GM19043 (cell line): ENCODE measurements around the gene BOLL.
"Not testable (repeated sequence)": the region's sequence is repeated elsewhere in the genome, so short reads cannot be mapped to it uniquely, and the experiment has no call there.

Source experiments
- ATAC-seq: cut with Tn5 transposase; IDR thresholded peaks from one replicate; pipeline ENCODE4 v1.9.1; 2021; ENCODE audit warnings: low read depth; ENCODE audit not compliant: unreplicated experiment

BOLL gene

DNA sequence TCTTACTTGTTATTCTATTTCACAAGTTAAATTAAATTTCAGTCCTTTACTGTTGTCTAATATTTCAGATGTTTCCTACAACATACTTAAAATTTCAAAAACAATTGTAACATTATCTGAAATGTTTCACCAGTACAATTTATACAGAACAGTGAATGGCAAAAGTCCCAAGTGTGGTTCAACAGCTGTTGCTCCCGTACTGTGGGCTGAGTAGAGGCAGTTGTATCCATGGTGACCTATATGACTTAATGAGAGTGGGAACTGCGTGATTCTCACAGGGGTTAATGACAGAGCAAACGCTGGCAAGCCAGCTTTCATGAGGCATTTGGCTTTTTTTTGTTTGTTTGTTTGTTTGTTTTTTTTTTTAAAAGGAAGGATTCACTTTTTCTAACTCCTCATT is 13.9 kb upstream of the BOLL start:
- ATAC-seq, result no peak

DNA sequence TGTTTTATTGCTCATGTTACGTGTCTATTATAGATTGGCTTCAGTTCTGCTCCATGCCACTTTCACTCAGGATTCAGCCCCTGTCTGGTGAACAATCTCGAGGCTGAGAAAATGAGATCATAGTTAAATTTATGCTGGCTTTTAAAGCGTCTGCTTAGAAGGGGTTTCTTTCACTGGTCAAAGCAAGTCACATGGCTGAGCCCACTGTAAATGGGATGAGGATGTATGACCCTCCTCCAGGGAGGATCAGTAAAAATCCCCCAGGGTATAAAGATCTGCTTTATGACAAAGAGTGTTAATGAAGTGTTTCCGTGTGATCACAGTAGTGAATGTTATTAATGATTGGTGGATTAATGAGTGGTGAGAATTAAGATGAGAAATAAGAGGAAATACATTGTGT is 13.1 kb upstream of the BOLL start:
- no peak for ATAC-seq

DNA sequence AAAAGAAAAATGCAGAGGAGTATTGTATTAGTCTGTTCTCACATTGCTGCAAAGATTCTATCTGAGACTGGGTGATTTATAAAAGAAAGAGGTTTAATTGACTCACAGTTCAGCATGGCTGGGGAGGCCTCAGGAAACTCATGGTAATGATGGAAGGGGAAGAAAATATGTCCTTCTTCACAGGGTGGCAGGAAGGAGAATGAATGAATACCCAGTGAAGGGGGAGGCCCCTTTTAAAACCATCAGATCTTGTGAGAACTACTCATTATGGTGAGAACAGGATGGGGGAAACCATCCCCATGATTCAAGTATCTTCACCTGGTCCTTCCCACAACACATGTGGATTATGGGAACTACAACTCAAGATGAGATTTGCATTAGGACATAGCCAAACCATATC is 10.2 kb upstream of the BOLL start:
- no peak for ATAC-seq

DNA sequence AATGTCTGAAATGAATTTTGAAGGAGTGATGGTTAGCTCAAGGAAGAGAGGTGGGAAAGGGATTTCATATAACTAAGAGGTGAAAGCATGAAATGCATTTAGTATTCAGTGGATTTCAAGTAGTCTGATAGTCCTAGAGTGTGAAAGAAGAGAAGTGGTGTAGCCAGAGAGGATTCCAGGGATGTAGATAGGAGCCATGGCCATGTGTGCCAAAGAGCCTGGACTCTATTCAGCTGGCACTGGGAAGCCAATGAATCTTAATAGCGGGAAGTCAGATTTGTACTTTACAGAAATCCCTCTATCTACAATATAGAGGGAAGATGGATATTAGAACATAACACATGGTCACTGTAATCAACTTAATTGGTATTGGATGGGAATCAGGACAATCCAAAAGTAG is 8.3 kb upstream of the BOLL start:
- ATAC-seq, result no peak

DNA sequence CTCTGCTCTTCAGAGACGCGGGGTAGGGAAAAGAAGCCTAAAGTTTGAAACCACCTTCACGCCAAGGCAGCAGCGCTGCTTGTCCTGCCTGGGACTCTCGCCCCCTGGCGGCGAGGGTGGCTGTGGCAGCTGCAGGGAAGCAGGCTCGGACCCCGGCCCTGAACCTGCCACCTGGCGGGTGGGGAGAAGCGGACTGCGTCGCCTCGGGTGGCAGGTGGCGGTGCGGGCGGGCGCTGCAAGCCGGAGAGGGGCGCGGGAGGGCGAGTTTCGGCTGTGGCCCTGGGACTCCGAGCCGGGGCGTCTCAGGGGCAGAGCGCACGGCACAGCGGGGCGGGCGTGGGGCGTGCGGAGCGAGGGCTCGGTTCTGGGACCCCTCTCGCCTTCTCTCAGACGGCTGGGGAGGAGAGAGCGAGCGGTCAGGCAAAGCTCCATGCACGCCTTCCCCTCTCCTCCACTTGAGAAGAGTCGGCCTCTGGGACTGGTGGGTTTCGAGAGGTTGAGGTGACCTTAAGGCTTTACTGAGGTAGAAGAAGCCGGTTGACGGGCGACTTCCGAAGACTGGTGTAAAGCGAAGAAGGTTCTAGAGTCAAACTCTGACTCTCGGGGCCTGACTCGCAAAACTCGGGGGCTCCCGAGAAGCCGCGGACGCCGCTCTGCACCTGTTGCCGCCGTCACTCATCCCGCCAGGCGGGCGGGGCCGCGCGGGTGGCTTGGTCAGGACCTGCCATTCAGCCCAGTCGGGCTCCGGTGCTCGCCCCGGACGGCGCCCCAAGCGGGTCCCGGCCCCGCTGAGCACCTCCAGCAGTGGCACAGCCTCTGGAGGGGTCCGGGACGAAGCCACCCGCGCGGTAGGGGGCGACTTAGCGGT is 1.1 kb upstream of the BOLL start:
- peak; percentile 56 for ATAC-seq

DNA sequence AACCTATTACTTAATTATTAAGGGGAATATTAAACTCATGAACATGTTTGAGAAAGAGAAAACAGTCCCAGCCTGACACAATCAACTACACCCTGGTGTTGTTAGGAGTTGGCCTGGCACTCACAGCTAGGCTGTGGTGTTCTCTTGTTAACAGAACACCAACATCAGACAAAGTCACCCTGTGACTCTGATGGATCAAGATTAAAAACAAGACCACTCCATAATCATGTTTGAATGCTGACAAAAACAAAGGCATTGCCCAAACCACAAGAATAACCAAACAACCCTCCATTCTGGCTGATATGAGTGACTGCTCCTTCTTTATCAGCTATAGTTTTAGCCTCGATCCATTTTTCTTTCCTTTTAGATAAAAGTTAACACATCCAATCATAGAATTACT is 3.0 kb downstream of the BOLL start:
- no peak for ATAC-seq

DNA sequence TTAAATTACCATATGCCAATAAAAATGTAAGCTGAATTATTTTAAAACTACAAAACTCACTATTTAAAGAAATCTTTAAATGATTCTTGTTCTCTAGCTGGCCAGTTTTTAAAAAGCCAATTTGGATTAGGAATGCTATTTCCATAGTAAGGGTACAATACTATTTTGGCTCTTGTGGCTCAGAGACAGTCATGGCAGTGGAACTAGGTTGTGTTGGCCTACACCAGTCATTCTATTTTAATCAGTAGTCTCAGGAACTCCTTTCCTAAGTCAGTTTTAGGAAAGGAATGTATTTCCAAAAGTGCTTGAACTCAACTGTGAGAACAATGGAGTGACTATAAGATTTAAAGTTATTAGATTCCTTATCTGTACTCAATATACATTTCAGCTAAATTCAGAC is 5.9 kb downstream of the BOLL start:
- ATAC-seq, result no peak

DNA sequence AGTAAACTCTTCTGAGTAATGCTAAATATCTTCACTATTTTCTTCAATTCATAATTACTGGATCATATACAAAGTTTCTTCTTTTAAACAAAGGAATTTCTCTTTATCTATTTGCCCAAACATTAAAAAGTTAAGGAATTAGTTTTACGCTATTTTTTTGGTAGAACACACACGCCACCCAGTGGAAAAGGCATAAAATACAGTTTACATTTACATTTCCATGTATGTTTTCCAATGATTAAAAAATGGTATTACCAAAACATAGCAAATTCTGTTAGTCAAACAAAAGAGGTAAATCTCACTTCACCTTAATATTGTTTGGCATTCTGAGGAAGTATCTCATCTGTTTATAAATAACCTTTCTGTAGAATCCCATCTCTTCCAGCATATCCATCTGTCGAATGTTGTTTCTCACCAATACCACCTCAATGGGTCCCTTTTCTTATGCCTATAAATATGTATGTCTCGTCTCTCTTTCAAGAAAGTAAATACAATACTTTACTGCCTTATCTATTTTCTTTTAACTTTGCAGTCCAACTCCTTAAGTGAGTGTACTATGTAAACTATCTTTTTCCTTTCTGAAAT is 7.2 kb downstream of the BOLL start:
- ATAC-seq, result no peak

DNA sequence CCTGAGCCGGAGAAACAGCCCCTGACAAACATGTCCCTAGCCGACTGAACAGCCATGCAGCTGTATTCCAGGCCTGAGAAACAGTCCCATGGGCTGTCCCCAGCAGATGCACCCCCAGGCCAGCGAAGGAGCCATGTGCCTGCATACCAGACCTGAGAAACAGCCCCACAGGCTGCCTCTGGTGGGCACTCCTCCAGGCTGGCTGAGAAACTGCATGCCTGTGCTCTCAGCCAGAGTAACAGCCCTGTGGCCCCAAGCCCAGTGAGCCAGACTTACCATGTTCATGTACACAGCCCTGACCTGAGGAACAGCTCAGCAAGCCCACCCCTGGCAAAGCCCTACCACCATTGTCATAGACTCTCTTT is 24.8 kb downstream of the BOLL start:
- no peak for ATAC-seq

DNA sequence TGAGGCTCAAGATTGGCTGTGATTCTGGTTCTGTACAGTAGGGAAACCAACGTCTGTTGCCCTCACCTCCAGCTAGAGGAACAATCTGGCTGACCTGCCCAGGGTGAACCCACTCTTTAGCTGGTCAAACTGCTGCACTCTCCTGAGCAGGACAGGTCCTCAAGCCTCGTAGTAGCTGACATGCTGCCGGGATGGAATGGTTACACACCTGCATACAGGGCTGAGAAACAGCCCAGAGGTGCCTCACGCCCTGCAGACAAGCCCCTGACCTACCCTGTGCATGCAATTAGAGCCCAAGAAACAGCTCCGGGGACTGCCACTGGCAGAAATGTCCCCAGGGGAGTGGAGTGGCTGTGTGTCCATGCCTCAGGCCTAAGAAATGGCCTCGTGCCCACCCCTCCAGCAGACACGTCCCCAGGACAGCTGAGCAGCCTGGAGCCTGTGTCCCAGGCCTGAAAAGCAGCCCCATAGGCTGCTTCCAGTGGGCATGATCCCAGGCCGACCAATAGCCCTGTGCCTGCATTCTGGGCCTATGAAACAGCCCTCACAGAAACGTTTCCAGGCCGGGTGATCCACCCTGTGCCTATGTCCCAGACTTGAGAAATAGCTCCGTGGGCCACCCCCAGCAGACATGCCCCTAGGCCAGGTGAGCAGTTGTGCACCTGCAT is 25.4 kb downstream of the BOLL start:
- ATAC-seq, result no peak

DNA sequence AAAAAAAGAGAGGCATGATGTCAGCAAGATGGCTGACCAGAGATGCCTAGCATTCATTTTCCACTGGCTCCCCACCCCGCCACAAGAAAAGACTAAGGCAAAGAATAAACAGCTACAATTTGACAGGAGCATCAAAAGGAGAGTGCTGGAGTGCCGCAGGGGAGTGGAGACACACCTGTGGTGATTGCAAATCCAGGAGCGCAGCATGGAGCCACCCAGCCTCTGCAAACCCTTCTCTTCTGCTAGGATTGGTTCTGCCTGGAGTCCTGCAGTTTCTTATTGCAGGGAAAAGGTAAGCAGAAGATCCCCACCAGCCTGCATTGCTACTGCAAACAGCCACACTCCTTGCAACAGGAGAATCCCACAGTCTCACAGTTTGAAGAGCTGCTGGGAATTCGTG is 26.1 kb downstream of the BOLL start:
- ATAC-seq, result no peak

DNA sequence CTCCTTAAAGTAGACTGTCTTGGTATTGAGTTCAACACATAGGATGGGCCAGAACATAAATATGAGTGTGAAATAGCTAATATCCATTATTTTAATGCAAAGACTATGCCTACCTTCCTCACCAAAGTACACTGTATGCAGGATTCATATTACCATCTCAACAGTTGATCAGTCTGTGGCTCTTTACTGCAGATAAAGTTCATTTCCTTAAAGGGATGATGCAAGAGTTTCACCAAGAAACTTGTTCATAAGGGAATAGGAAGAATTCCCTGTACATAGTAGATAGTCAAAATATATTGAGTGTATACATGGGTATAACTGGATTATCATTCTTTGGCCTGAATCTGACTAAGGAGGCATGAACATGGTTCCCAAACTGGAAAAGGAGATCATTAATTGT is 44.9 kb downstream of the BOLL start:
- no peak for ATAC-seq

DNA sequence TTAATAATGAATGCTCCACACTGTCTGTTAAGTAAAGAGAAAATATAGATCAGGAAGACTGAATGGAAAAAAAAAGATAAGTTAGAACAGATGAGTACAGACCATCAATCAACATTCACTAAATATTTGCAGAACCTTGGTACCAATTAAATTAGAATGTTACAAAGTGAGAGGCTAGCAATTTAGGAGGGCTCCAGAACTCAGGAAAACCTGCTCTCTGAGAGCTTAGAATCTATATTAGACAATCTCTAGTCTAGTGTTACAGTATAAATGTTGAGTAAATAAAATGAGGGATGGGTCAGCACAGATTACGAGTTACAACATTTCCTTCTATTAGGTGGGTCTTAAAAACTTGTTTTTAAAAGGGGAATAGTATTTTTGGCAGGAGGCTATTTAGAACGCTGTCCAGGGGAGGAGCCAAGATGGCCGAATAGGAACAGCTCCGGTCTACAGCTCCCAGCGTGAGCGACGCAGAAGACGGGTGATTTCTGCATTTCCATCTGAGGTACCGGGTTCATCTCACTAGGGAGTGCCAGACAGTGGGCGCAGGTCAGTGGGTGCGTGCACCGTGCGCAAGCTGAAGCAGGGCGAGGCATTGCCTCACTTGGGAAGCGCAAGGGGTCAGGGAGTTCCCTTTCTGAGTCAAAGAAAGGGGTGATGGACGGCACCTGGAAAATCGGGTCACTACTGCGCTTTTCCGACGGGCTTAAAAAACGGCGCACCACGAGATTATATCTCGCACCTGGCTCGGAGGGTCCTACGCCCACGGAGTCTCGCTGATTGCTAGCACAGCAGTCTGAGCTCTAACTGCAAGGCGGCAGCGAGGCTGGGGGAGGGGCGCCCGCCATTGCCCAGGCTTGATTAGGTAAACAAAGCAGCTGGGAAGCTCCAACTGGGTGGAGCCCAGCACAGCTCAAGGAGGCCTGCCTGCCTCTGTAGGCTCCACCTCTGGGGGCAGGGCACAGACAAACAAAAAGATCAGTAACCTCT is 56.3 kb downstream of the BOLL start:
- ATAC-seq, result not testable (repeated sequence)

DNA sequence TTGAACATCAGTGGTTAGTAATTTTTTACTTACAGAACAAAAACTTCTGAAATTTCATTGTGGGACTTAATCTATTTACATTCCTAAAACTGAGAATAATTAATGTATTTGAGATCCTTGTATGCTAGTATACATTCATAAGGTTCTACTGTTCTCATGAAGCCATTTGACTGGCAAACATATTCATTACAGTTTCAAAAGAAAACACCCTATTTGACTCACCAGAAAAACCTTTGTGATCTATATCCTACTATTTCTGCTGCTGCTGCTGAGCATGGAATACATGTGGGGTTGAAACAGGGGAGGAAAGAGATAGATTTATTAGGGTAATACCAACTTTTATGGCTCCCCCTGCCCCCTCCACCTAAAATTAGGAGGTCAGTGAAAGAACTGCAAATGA is 58.1 kb downstream of the BOLL start:
- ATAC-seq, result no peak

DNA sequence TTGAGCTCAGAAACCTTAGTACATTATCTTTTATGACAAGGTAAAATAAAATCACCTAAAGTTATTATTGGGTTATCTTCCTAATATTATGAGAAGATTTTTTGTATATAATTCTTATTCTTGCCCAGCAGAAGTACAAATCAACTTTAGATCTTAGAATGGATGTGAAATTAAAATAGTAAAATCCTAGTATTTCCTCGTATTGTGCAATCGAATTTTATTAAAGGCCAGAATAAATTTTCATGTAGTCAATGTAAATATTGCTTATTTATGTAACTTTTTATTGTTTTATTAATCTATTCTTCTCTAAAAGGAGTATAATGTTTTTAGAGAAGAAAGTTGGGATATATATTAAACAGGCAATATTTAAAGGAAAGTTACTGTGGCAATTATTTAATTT is 67.3 kb downstream of the BOLL start:
- no peak for ATAC-seq

DNA sequence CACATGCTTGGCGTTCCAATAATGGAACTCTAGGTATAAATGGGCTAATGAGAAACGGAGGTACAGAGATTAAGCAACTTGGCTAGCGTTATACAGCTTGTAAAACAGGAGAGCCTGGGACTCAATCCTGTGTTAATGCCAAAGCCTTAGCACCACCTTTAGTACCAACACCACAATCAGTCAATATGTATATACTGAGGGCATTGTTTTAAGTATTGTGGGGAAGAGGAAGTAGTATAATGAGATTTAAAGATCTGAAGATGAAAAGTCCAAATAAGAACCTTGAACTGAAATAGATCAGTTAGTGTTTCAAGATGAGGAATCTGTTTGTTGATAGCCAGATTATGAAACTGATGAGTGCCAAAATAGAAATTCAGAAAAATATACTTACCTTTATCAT is 71.8 kb downstream of the BOLL start:
- ATAC-seq, result no peak

DNA sequence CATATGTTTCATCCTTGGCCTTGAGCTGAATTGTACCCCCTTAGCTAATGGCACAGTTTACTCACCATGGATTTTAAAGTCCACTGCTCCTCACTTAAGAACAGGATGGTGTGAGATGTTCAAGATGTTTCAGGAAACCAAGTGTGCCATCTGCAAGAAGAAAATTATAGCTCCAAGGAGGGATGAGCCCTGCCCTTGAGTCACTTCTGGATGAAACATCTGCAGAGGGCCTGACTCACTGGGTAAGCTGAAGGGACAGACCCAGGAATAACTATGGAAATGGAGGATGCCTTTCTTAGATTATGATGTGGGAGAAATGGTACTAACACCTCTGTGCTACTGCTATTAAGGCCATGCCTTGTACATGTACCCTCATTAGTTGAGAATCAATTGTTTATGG is 73.5 kb downstream of the BOLL start:
- ATAC-seq, result no peak

DNA sequence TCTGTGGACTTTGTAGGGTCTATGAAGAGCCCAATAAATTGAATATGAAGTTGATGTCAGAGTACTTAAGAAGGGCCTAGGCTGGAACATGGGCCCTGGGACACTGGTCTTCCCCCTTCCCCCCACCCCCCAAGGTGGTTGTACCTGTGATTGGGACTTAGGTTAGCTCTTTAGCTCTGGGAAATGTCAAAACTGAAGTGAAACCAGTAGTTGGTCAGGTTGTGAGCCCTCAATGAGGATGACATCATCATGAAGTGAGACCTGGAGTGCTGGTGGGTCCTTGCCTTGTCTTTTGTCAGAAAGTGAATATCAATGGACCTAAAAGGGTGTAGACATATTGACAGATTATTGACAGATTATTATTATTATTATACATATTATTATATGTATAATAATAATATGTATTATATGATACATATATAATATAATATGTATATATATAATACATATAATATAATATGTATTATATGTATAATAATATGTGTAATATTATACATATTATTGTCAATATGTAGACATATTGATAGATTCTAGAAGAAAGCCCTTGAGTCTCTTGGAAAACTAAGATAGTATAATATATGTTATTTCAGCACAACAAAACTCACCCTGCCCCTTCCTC is 74.6 kb downstream of the BOLL start:
- ATAC-seq, result peak; percentile 76

DNA sequence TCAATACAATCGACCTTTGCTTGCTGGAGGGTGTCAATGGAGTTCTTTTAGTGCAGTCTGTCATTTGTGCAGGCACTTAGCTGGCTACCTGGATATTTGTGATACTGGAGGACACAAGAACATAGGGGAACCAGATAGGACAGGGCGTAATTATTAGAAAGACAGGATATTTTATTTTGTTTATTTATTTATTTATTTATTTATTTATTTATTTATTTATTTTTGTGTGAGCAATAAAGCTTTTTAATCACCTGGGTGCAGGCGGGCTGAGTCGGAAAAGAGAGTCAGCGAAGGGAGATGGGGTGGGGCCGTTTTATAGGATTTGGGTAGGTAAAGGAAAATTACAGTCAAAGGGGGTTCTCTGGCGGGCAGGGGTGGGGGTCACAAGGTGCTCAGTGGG is 76.0 kb downstream of the BOLL start:
- ATAC-seq, result not testable (repeated sequence)

DNA sequence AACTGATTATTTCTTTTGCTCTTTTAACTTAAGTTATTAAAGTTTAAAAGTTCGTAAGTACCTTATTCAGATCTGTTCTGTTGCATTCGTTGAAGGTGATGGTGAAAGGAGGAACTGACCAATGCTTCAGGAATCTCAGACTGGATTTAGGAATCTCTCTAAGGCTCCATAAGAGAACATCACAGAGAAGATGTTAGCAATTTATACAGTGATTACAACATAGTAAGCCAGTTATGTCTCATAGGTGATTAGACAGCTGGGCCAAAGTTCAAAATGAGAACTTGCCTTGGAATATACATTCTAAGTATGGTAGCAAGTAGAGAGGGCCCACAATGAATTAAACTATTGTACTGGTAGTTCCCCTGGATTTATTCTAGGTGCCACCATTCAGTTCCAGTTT is 76.8 kb downstream of the BOLL start:
- ATAC-seq, result no peak
